Transverse colon (tissue), 4 donors: ENCODE results near the gene NLGN4X.

ENCODE experiments used
- POLR2AphosphoS5 ChIP-seq, 3 donors: sonication (generic); formaldehyde crosslinking; IDR thresholded peaks; one replicate each; pipeline ENCODE4 v1.6.1; 2016; ENCODE audit warnings: antibody characterized with exemption in 3 of 3
- TF ChIP-seq, protein P1 (sequence below), 5 experiments: fragments of 200-600 bp in 3 of 5; fragments of 450-650 bp in 2 of 5; sonication (generic) in 3 of 5; IDR thresholded peaks; 1 replicate in 2 of 5; 2 replicates in 3 of 5; pipeline ENCODE4 v1.5.1; 2016 to 2017; ENCODE audit warnings: antibody characterized with exemption in 5 of 5, inconsistent platforms in 3 of 5, mild to moderate bottlenecking in 2 of 5, moderate library complexity in 1 of 5

DNA sequence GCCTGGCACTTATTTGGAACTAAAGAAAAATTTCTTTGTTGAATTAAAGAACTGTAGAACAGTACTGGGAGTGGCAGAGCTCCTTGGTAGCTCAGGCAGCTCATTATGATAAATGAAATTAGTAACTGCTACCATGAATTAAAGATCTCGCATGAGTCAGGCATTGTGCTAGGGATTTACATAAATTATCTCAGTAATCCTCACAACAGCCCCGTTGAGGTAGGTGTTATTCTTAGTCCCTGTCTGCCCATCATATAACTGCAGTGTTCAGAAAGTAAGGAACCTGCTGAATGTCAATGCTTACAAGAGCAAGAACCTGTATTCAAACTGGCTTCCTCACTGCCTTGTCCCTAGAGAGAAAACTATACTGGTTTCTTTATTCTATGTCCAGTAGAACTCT is 108.3 kb downstream of the NLGN4X start:
- TF ChIP-seq POLR2AphosphoS5 (IDR thresholded peaks at IDR 0.05): no peak
- TF ChIP-seq, protein P1, sequence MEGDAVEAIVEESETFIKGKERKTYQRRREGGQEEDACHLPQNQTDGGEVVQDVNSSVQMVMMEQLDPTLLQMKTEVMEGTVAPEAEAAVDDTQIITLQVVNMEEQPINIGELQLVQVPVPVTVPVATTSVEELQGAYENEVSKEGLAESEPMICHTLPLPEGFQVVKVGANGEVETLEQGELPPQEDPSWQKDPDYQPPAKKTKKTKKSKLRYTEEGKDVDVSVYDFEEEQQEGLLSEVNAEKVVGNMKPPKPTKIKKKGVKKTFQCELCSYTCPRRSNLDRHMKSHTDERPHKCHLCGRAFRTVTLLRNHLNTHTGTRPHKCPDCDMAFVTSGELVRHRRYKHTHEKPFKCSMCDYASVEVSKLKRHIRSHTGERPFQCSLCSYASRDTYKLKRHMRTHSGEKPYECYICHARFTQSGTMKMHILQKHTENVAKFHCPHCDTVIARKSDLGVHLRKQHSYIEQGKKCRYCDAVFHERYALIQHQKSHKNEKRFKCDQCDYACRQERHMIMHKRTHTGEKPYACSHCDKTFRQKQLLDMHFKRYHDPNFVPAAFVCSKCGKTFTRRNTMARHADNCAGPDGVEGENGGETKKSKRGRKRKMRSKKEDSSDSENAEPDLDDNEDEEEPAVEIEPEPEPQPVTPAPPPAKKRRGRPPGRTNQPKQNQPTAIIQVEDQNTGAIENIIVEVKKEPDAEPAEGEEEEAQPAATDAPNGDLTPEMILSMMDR (IDR thresholded peaks at IDR 0.05): no peak
